Activated T-cell treated with anti-CD3 and anti-CD28 coated beads for 48 hours (primary cell): ENCODE measurements around the gene COL9A1.

Source experiments
- DNase-seq: peaks from one replicate; pipeline ENCODE4 v3.0.0-alpha.2; 2020; ENCODE audit warnings: low read depth

The COL9A1 gene

DNA sequence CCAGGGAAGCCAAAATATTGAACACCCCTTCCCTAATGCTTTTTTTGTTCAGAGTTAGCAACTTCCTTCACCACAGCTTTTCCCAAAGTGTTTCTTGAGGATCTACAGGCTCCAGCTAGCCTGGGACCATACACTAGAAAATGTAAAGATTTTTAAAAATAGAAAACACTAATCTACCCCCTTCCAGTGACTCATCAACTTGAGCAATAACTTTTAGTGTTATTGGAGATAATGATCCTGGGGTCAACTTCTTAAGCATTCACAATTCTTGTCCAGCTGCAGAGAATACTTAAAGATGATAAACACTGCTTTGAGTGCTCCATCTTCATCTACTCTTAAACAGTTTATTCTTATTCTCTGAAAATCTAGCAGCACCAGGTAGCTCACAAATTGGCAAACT is 131.6 kb downstream of the COL9A1 start:
- DNase-seq, result no peak

DNA sequence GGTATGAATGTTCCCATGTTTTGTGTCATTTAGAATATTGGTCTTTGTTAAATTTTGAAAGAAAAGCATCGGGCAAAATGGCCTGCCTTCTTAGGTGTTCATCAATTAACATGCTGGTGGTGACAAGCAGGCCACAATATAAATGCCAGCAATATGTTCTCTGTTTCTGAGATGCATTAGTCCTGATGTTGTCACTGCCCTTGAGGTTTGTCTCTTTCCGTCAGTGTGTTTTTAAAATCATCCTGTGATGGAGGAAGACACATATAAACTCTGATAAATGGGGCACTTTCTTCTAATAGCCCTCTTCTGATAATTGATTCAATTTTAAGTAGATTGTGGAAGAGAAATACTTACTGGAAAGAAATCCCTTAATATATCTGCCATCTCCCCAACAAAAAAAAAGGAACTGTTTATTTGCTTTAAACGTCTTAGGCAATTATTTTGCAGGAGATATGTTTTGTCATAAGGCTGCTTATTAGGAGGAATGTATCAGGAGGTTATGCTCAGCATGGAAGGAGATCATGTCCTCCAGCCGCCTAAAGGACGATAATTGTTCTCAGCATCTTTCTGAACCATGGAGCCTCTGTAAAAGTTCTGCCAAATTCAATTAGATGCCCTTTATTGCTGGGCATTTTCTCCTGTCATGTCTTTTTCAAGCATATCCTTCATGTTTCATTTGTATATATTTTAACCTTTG is 134.1 kb downstream of the COL9A1 start:
- DNase-seq, result no peak
